ENCODE measurements around the gene TFF3.

Gene TFF3

DNA sequence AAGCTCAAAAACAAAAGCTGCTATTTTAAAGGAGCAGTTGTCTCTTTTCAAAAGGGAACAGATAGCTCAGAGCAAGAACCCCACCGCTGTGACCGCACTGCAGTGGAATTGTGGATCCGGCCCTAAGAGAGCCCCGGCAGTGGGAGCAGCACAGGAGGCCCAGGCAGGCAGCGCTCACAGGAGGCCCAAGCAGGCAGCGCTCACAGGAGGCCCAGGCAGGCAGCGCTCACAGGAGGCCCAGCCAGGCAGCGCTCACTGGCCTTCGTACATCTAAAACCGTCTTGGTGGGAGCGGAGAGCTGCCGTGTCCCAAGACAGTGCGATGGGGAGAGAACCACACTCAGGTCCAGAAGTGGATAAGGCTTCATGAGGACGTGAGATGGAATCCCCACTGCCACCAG, 4.0 kb downstream of the TFF3 start:
- no peak for TF ChIP-seq POLR2AphosphoS5 (IDR thresholded peaks at IDR 0.05; ENCODE audit: low read depth, low read length)
- no peak for TF ChIP-seq SIN3A (IDR thresholded peaks at IDR 0.05; ENCODE audit: borderline replicate concordance, insufficient read depth, low read length)
- TF ChIP-seq TAF1 (IDR thresholded peaks at IDR 0.05; ENCODE audit: borderline replicate concordance, insufficient read depth, low read length): no peak
- TF ChIP-seq FOXP2 (optimal IDR thresholded peaks at IDR 0.05; ENCODE audit: borderline replicate concordance, extremely low read depth, extremely low read length, insufficient read depth): no peak
- TF ChIP-seq, protein P1, sequence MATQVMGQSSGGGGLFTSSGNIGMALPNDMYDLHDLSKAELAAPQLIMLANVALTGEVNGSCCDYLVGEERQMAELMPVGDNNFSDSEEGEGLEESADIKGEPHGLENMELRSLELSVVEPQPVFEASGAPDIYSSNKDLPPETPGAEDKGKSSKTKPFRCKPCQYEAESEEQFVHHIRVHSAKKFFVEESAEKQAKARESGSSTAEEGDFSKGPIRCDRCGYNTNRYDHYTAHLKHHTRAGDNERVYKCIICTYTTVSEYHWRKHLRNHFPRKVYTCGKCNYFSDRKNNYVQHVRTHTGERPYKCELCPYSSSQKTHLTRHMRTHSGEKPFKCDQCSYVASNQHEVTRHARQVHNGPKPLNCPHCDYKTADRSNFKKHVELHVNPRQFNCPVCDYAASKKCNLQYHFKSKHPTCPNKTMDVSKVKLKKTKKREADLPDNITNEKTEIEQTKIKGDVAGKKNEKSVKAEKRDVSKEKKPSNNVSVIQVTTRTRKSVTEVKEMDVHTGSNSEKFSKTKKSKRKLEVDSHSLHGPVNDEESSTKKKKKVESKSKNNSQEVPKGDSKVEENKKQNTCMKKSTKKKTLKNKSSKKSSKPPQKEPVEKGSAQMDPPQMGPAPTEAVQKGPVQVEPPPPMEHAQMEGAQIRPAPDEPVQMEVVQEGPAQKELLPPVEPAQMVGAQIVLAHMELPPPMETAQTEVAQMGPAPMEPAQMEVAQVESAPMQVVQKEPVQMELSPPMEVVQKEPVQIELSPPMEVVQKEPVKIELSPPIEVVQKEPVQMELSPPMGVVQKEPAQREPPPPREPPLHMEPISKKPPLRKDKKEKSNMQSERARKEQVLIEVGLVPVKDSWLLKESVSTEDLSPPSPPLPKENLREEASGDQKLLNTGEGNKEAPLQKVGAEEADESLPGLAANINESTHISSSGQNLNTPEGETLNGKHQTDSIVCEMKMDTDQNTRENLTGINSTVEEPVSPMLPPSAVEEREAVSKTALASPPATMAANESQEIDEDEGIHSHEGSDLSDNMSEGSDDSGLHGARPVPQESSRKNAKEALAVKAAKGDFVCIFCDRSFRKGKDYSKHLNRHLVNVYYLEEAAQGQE (IDR thresholded peaks at IDR 0.05; ENCODE audit: insufficient read depth in 1 of 2, low read depth in 2 of 2, low read length in 2 of 2): no peak

DNA sequence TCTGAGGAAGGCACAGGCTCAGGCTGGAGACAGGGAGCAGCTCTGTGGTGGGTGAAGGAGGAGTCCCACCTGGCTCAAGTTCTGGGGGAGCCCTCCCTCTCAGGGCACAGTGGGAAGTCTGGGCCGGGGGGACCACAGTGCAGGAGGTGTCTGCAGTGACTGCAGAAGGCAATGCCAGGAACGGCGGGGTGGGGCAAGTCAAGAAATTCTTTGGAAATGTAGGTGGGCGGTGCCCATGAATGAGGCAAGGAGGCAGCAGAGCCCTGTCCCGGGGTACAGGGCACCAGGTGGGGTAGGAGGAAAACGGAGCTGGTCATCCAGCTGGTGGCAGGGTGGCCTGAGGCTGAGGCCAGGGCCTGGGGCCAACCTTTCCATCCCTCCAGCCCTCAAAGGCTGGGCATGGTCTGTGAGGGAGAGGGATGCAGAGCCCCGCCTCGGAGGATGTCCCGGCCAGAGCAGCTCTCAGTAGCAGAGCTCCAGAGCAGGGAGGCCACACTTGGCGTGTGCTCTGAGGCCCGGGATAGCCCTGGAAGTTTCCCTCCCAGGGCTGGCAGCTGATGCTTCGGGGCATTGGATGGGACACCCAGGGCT, 4.7 kb downstream of the TFF3 start:
- TF ChIP-seq SIN3A (IDR thresholded peaks at IDR 0.05; ENCODE audit: borderline replicate concordance, insufficient read depth, low read length): no peak
- TF ChIP-seq TAF1 (IDR thresholded peaks at IDR 0.05; ENCODE audit: borderline replicate concordance, insufficient read depth, low read length): no peak

DNA sequence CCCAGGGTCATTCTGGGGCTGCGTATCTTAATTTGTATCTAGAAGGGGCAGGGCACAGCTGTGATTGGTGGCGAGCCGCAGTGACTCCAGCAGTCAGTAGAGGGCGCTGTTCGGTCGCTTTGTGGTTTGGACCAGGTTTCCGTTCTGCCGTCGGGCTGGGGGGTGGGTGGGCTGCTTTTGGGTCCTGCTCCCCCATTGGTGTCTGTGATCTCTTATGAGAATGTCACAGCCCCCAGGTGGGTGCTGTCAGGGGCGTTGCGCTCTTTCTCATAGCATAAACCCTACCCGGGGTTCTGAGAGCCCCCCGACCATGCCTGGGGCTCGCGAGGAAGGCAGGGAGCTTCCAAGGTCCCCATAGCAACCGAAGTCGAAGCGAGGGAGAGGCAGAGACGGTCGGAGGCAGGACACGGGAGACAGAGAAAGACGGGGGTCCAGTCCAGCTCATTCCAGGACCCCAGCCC, 5.4 kb downstream of the TFF3 start:
- TF ChIP-seq SIN3A (IDR thresholded peaks at IDR 0.05; ENCODE audit: borderline replicate concordance, insufficient read depth, low read length) (no peak), POLR2AphosphoS5 (IDR thresholded peaks at IDR 0.05; ENCODE audit: low read depth, low read length) (no peak), TAF1 (IDR thresholded peaks at IDR 0.05; ENCODE audit: borderline replicate concordance, insufficient read depth, low read length) (no peak), FOXP2 (optimal IDR thresholded peaks at IDR 0.05; ENCODE audit: borderline replicate concordance, extremely low read depth, extremely low read length, insufficient read depth) (no peak)
- TF ChIP-seq, protein P1 (IDR thresholded peaks at IDR 0.05; ENCODE audit: insufficient read depth in 1 of 2, low read depth in 2 of 2, low read length in 2 of 2): no peak

DNA sequence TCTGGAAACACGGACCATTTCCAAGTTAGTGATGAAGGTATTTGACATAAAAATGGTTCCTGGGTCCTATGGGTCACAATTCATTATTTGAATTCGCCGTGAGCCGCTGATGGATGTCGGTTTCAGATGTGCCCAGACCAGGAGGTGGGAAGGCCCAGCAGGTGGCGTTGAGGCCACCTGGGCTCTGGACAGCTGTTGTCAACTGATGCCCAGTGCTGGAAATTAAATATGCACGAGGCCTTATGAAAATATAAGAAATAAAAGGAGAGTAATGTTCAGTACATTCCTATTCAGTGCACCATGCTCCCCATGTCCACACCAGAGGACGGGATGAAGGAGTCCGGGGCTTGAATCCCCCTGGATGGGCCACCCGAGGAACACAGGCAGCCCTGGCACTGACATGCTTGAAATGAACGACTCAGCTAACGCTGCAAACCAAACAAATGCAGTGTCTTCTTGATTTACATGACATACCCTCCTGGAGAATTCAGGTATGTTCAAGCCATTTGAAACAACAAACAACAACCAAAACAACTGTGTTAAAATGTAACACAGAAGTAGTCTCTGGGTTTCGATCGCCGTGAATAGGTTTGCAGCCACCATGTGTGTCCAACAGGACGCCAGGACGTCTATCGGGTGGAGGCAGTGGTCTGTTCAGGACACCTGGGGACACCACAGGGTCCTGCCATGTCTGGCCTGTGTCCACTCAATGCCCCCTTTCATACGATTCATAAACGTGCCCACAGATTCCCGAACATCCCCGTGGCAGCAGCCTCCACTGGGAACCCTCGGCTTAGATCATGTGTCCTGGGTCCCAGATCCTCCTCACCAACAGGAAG, 6.1 kb downstream of the TFF3 start:
- TF ChIP-seq SIN3A (IDR thresholded peaks at IDR 0.05; ENCODE audit: borderline replicate concordance, insufficient read depth, low read length) (no peak), TAF1 (IDR thresholded peaks at IDR 0.05; ENCODE audit: borderline replicate concordance, insufficient read depth, low read length) (no peak), POLR2AphosphoS5 (IDR thresholded peaks at IDR 0.05; ENCODE audit: low read depth, low read length) (no peak), FOXP2 (optimal IDR thresholded peaks at IDR 0.05; ENCODE audit: borderline replicate concordance, extremely low read depth, extremely low read length, insufficient read depth) (no peak)
- TF ChIP-seq, protein P1 (IDR thresholded peaks at IDR 0.05; ENCODE audit: insufficient read depth in 1 of 2, low read depth in 2 of 2, low read length in 2 of 2): no peak

DNA sequence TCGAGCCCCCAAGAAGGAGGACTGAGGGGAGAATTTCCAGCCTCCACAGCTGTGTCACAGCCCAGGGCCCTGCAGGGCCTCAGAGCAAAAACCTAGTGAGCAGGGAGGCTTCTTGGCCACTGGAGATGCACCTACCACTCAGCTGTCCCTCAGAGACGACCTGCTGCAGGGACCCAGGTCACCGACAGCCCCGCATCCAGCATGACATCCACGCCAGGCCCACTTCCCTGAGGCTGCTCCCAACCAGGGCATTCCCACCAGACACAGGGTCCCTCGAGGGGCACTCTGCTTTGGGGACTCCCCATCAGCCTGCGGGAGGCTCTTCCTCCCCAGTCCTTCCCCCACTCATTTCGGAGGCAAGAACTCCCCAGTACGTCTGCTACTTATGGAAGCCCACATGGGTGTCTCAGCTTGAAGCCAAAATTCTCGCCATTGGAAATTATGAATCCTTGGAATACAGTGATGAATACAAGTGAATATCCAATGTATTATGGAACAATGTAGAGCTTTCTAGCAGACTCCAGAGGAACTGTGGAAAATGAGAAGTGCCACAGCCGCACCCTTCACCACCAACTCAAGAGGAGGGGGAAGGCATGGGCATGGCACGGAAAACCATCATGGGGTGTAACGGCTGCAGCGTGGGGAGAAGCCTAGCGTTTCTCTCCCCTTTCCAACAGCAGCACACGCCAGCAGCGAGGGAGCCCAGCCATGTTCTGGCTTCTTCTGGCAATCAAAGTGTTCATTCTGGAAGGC, 6.9 kb downstream of the TFF3 start:
- TF ChIP-seq, protein P1 (IDR thresholded peaks at IDR 0.05; ENCODE audit: insufficient read depth in 1 of 2, low read depth in 2 of 2, low read length in 2 of 2): no peak
- TF ChIP-seq SIN3A (IDR thresholded peaks at IDR 0.05; ENCODE audit: borderline replicate concordance, insufficient read depth, low read length): no peak
- no peak for TF ChIP-seq FOXP2 (optimal IDR thresholded peaks at IDR 0.05; ENCODE audit: borderline replicate concordance, extremely low read depth, extremely low read length, insufficient read depth)
- TF ChIP-seq POLR2AphosphoS5 (IDR thresholded peaks at IDR 0.05; ENCODE audit: low read depth, low read length): no peak
- no peak for TF ChIP-seq TAF1 (IDR thresholded peaks at IDR 0.05; ENCODE audit: borderline replicate concordance, insufficient read depth, low read length)

Data from PFSK-1 (cell line).